ENCODE data around the gene OR4F15.

Gene OR4F15

GRCh38 chr15:101841656-101842055, 29.7 kb downstream of the OR4F15 start:
- no peaks in the 10 kb centered on the region for H3K27me3 ChIP-seq (ENCODE audit: control insufficient read depth, insufficient read depth, low read length)
- H3K4me1 ChIP-seq (ENCODE audit: control insufficient read depth, insufficient read depth, low read length) = no peaks in the 10 kb centered on the region
- H3K4me3 ChIP-seq (ENCODE audit: low read depth, low read length) = no peak overlapping the region
- H3K9me3 ChIP-seq (ENCODE audit: control insufficient read depth, insufficient read depth, low read length) = no peaks in the 10 kb centered on the region
- no peak overlapping the region for H3K9ac ChIP-seq (ENCODE audit: low read depth, low read length)
- no peaks in the 10 kb centered on the region for H3K36me3 ChIP-seq (ENCODE audit: control insufficient read depth, insufficient read depth, low read length)
- H3K27ac ChIP-seq (ENCODE audit: low read depth, low read length) = no peak overlapping the region

- no peaks in the 10 kb centered on the region; the same call in 1 of the 2 replicates for H3K27me3 ChIP-seq (ENCODE audit: control insufficient read depth, insufficient read depth, low read length)
These were observed 32.9 kb downstream of the OR4F15 start for GRCh38 chr15:101844916-101845315.

GRCh38 chr15:101852356-101852755, 40.4 kb downstream of the OR4F15 start:
- H3K27me3 ChIP-seq (ENCODE audit: control insufficient read depth, insufficient read depth, low read length) = no peaks in the 10 kb centered on the region
- H3K27ac ChIP-seq (ENCODE audit: low read depth, low read length) = no peak overlapping the region
- H3K9ac ChIP-seq (ENCODE audit: low read depth, low read length) = no peak overlapping the region
- H3K4me1 ChIP-seq (ENCODE audit: control insufficient read depth, insufficient read depth, low read length) = no peaks in the 10 kb centered on the region
- no peak overlapping the region for H3K4me3 ChIP-seq (ENCODE audit: low read depth, low read length)
- no peaks in the 10 kb centered on the region for H3K36me3 ChIP-seq (ENCODE audit: control insufficient read depth, insufficient read depth, low read length)
- H3K9me3 ChIP-seq (ENCODE audit: control insufficient read depth, insufficient read depth, low read length) = no peaks in the 10 kb centered on the region

More at GRCh38 chr15:101844916-101845315, 32.9 kb downstream of the OR4F15 start:
- H3K4me1 ChIP-seq (ENCODE audit: control insufficient read depth, insufficient read depth, low read length) = no peaks in the 10 kb centered on the region
- no peak overlapping the region for H3K27ac ChIP-seq (ENCODE audit: low read depth, low read length)
- H3K36me3 ChIP-seq (ENCODE audit: control insufficient read depth, insufficient read depth, low read length) = no peaks in the 10 kb centered on the region
- no peak overlapping the region for H3K4me3 ChIP-seq (ENCODE audit: low read depth, low read length)
- H3K9ac ChIP-seq (ENCODE audit: low read depth, low read length) = no peak overlapping the region
- H3K9me3 ChIP-seq (ENCODE audit: control insufficient read depth, insufficient read depth, low read length) = no peaks in the 10 kb centered on the region
